HL-60 (cell line): ENCODE results near the gene GALNT17.

Source experiments
- DNase-seq, 2 experiments: peaks; one replicate each; pipeline ENCODE4 v3.0.0-alpha.2; 2010 to 2020; ENCODE audit warnings: low read depth in 1 of 2, low spot score in 1 of 2
- H3K27ac ChIP-seq: fragments of 250-450 bp; sonication (Bioruptor Pico); replicated peaks from 2 replicates; pipeline ENCODE4 v1.5.1; 2020; ENCODE audit warnings: mild to moderate bottlenecking, moderate library complexity
- H3K27me3 ChIP-seq: fragments of 250-450 bp; sonication (Bioruptor Pico); 2 replicates; pipeline ENCODE4 v1.5.1; 2021; ENCODE audit warnings: mild to moderate bottlenecking, moderate library complexity; ENCODE audit not compliant: insufficient read depth, poor library complexity, severe bottlenecking
- H3K4me3 ChIP-seq: replicated peaks from 2 replicates; pipeline ENCODE4 v1.5.1; 2011; ENCODE audit warnings: mild to moderate bottlenecking, control low read depth, low read length; ENCODE audit not compliant: insufficient read depth
- GABPA ChIP-seq: IDR thresholded peaks from 2 replicates; pipeline ENCODE4 v1.6.1; 2012; ENCODE audit warnings: low read depth
- POLR2AphosphoS5 ChIP-seq: IDR thresholded peaks from 2 replicates; pipeline ENCODE4 v1.6.1; 2012; ENCODE audit warnings: low read depth
- SPI1 ChIP-seq: IDR thresholded peaks from 2 replicates; pipeline ENCODE4 v1.6.1; 2012; ENCODE audit warnings: low read depth, mild to moderate bottlenecking, borderline replicate concordance
- TF ChIP-seq, protein P1 (sequence below): IDR thresholded peaks from one replicate; pipeline ENCODE4 v1.5.1; 2011; ENCODE audit warnings: low read length, control low read depth, inconsistent platforms; ENCODE audit not compliant: insufficient read depth
- TF ChIP-seq, protein P2 (sequence below): IDR thresholded peaks from 2 replicates; pipeline ENCODE4 v1.6.1; 2012; ENCODE audit warnings: low read depth; ENCODE audit not compliant: insufficient replicate concordance

GALNT17 gene

DNA sequence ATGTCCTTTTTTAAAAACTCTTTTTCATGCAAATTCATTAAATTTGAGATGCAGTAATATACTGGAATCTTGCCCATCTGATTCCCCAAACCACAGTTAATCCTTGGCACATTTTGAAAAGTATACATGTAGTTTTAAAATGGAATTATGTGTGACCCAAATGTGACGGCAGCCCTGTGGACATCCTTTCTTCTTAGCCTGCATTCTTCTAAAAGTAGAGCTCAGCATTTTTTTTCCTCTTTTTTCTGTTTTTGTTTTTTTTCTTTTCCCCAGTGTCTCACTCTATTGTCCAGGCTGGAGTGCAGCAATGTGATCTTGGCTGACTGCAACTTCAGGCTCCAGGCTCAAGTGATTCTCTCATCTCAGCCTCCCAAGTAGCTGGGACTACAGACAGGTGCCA lies 338.9 kb downstream of the GALNT17 start:
- no peak overlapping the region for H3K27ac ChIP-seq
- no peak for DNase-seq
- H3K27me3 ChIP-seq, result no peaks in the 10 kb centered on the region
- no peak overlapping the region for H3K4me3 ChIP-seq
- TF ChIP-seq, protein P1, sequence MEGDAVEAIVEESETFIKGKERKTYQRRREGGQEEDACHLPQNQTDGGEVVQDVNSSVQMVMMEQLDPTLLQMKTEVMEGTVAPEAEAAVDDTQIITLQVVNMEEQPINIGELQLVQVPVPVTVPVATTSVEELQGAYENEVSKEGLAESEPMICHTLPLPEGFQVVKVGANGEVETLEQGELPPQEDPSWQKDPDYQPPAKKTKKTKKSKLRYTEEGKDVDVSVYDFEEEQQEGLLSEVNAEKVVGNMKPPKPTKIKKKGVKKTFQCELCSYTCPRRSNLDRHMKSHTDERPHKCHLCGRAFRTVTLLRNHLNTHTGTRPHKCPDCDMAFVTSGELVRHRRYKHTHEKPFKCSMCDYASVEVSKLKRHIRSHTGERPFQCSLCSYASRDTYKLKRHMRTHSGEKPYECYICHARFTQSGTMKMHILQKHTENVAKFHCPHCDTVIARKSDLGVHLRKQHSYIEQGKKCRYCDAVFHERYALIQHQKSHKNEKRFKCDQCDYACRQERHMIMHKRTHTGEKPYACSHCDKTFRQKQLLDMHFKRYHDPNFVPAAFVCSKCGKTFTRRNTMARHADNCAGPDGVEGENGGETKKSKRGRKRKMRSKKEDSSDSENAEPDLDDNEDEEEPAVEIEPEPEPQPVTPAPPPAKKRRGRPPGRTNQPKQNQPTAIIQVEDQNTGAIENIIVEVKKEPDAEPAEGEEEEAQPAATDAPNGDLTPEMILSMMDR, result no peak
- no peak for TF ChIP-seq GABPA
- TF ChIP-seq POLR2AphosphoS5, result no peak
- TF ChIP-seq SPI1, result no peak
- TF ChIP-seq, protein P2, sequence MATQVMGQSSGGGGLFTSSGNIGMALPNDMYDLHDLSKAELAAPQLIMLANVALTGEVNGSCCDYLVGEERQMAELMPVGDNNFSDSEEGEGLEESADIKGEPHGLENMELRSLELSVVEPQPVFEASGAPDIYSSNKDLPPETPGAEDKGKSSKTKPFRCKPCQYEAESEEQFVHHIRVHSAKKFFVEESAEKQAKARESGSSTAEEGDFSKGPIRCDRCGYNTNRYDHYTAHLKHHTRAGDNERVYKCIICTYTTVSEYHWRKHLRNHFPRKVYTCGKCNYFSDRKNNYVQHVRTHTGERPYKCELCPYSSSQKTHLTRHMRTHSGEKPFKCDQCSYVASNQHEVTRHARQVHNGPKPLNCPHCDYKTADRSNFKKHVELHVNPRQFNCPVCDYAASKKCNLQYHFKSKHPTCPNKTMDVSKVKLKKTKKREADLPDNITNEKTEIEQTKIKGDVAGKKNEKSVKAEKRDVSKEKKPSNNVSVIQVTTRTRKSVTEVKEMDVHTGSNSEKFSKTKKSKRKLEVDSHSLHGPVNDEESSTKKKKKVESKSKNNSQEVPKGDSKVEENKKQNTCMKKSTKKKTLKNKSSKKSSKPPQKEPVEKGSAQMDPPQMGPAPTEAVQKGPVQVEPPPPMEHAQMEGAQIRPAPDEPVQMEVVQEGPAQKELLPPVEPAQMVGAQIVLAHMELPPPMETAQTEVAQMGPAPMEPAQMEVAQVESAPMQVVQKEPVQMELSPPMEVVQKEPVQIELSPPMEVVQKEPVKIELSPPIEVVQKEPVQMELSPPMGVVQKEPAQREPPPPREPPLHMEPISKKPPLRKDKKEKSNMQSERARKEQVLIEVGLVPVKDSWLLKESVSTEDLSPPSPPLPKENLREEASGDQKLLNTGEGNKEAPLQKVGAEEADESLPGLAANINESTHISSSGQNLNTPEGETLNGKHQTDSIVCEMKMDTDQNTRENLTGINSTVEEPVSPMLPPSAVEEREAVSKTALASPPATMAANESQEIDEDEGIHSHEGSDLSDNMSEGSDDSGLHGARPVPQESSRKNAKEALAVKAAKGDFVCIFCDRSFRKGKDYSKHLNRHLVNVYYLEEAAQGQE, result no peak

- TF ChIP-seq GABPA (no peak), SPI1 (no peak), POLR2AphosphoS5 (no peak)
- TF ChIP-seq, protein P2, result no peak
- TF ChIP-seq, protein P1, result no peak
- Histone ChIP-seq H3K27me3 (no peaks in the 10 kb centered on the region), H3K4me3 (no peak overlapping the region), H3K27ac (no peak overlapping the region)
- DNase-seq, result no peak
Observed at GRCh38 chr7:71472962-71473361, 341.0 kb downstream of the GALNT17 start.

DNA sequence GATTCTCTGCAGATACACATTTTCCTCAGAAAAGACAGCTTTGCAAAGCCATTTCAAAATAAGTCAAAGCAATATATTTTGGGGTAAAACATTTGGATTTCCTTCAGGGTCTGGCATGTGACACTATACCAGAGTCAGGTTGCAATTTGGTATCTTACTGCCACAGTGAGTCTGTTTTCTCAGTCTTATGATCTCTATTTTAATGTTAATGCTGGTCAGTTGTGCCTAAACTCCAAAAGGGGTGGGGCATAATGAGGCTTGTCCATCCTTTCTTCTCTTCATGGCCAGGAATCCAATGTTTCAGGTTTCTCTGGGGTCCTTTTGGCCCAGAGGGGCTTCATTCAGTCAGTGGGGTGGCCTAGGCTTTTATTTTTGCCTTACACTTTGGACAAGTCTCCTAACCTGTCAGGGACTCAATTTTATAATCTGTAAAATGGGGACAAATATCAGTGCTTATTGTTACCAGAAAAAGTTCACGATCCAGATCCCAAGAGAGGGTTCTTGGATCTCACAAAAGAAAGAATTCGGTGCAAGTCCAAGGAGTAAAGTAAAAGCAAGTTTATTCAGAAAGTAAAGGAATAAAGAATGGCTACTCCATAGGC lies 341.5 kb downstream of the GALNT17 start:
- Histone ChIP-seq H3K27ac (no peak overlapping the region), H3K4me3 (no peak overlapping the region), H3K27me3 (no peaks in the 10 kb centered on the region)
- DNase-seq, result no peak
- TF ChIP-seq, protein P2, result no peak
- TF ChIP-seq POLR2AphosphoS5, result no peak
- TF ChIP-seq SPI1, result no peak
- TF ChIP-seq, protein P1, result no peak
